Measurements from ENCODE around the gene CNNM3.

The CNNM3 gene

DNA sequence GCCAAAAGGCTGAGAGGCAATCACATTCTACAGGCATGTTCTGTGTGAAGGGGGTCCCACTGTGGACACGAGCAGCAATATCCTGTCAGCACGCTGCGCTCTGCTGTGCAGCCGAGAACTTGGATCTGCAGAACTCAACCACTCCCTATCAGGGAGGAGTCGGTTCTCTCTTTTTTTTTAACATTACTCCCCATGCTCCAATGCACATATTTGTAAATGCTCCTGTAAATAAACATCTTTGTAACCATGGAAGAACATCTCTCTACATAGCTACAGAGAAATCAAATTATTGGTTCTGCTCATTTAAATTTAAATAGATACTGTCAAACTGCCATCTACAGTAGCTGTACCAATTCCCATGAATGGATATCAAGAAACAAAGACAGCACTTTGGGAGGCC, 30.8 kb downstream of the CNNM3 start:
- no peaks in the 10 kb centered on the region for H3K27me3 ChIP-seq
- H3K4me3 ChIP-seq (ENCODE audit: low read depth, low read length): no peak overlapping the region
- H3K4me1 ChIP-seq: no peaks in the 10 kb centered on the region
- TF ChIP-seq CTCF (IDR thresholded peaks at IDR 0.05; ENCODE audit: low read depth, low read length): no peak
- DNase-seq: no peak
- no peaks in the 10 kb centered on the region for H3K9me3 ChIP-seq
- no peaks in the 10 kb centered on the region for H3K36me3 ChIP-seq

- no peak for DNase-seq
- no peaks in the 10 kb centered on the region for H3K36me3 ChIP-seq
- H3K27me3 ChIP-seq: no peaks in the 10 kb centered on the region
- TF ChIP-seq CTCF (IDR thresholded peaks at IDR 0.05; ENCODE audit: low read depth, low read length): no peak
- H3K4me1 ChIP-seq: no peaks in the 10 kb centered on the region
- no peaks in the 10 kb centered on the region for H3K9me3 ChIP-seq
- no peak overlapping the region for H3K4me3 ChIP-seq (ENCODE audit: low read depth, low read length)
Observed at GRCh38 chr2:96847586-96847985, 31.5 kb downstream of the CNNM3 start.

DNA sequence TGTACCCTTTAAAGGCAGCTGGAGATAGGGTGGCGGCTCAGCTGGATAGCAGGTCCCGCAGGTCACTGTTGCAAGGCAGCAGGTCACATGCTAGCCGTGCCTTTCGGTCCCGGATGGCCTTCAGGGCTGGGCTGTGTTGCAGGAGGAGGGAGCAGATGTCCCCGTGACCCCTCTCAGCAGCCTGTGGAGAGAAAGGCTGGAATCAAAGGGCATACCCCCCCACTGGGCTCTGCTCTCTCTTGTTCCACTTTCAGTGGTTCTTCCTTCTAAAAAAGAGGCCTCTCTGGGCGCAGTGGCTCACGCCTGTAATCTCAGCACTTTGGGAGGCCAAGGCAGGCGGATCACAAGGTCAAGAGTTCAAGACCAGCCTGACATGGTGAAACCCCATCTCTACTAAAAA, 32.2 kb downstream of the CNNM3 start:
- H3K4me1 ChIP-seq: no peaks in the 10 kb centered on the region
- no peak for TF ChIP-seq CTCF (IDR thresholded peaks at IDR 0.05; ENCODE audit: low read depth, low read length)

GRCh38 chr2:96852667-96853066, 36.6 kb downstream of the CNNM3 start:
- H3K36me3 ChIP-seq: no peaks in the 10 kb centered on the region
- H3K9me3 ChIP-seq: no peaks in the 10 kb centered on the region
- no peak for TF ChIP-seq CTCF (IDR thresholded peaks at IDR 0.05; ENCODE audit: low read depth, low read length)
- H3K4me3 ChIP-seq (ENCODE audit: low read depth, low read length): no peak overlapping the region
- H3K27me3 ChIP-seq: no peaks in the 10 kb centered on the region
- no peaks in the 10 kb centered on the region for H3K4me1 ChIP-seq
- no peak for DNase-seq

More for the DNA sequence above, 32.2 kb downstream of the CNNM3 start:
- no peak for DNase-seq
- H3K9me3 ChIP-seq: no peaks in the 10 kb centered on the region
- H3K36me3 ChIP-seq: no peaks in the 10 kb centered on the region
- no peaks in the 10 kb centered on the region for H3K27me3 ChIP-seq
- no peak overlapping the region for H3K4me3 ChIP-seq (ENCODE audit: low read depth, low read length)

DNA sequence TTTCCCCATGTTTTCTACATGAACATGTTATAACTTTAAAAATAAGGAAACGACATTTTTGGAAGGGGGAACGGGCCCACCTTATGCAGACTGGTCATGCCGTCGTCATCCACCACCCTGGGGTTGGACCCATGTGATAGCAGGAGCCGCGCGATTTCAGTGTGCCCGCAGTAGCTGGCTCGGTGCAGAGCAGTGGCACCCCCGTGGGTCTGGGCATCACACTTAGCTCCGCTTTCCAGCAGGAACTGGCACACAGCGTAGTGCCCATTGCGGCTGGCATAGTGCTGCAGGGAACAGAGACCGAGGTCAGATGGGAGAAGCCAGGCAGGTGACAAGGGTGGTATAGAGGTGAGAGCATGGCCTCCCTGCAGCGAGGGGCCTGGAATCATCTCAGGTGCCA, 37.3 kb downstream of the CNNM3 start:
- no peaks in the 10 kb centered on the region for H3K27me3 ChIP-seq
- DNase-seq: no peak
- H3K4me1 ChIP-seq: no peaks in the 10 kb centered on the region
- no peaks in the 10 kb centered on the region for H3K36me3 ChIP-seq
- no peak overlapping the region for H3K4me3 ChIP-seq (ENCODE audit: low read depth, low read length)
- no peak for TF ChIP-seq CTCF (IDR thresholded peaks at IDR 0.05; ENCODE audit: low read depth, low read length)
- no peaks in the 10 kb centered on the region for H3K9me3 ChIP-seq

- DNase-seq: no peak
- Histone ChIP-seq H3K36me3 (no peaks in the 10 kb centered on the region), H3K9me3 (no peaks in the 10 kb centered on the region)
Observed at GRCh38 chr2:96856776-96857666, 41.0 kb downstream of the CNNM3 start.

More at GRCh38 chr2:96856776-96857666, 41.0 kb downstream of the CNNM3 start:
- H3K27me3 ChIP-seq: no peaks in the 10 kb centered on the region
- peaks cover 6% of the 10 kb centered on the region; the same call in 1 of the 2 replicates for H3K4me1 ChIP-seq
- H3K4me3 ChIP-seq (ENCODE audit: low read depth, low read length): peak overlapping the region; percentile 72
- no peak for TF ChIP-seq CTCF (IDR thresholded peaks at IDR 0.05; ENCODE audit: low read depth, low read length)
